GM18511 (cell line): Measurements from ENCODE around the gene SLC35A2.

Experiments
- ATAC-seq: cut with Tn5 transposase; IDR thresholded peaks from one replicate; pipeline ENCODE4 v1.9.1; 2021; ENCODE audit warnings: mild to moderate bottlenecking, moderate library complexity; ENCODE audit not compliant: unreplicated experiment

Gene SLC35A2

DNA sequence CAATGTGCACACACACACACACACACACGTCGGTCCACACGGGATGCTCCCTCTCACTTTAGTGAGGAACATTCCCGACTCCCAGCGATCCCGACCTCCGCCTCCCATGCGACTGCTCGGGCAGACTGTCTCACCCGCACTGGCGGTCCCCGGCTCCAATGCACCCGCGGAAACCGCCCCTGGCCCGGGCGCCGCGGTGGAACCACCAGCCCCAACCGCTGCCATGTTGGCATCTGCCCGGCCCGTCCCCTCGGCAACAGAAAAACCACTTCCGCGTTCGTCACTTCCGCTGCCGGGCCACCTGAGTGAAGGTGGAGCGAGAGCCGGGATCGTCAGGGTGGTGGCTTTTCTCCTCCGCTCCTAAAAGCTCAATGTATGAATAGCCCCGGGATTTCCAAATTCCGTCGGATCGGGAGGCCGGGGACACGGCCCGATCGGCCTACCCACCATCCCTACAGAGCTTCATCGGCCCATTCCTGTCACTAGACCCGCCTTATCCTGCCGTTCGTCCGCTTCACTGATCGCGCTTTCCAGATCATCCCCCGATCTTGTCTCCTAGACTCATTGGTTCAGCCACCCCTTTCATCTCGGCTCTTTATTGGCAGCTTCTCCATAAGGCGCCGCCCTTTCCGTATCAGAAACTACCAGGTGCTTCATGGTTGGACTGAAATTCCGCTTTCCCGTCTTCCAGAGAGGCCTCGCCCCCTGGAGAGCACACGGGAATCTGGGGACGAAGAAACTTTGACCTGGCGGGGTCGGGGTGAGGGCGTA is at the start of gene SLC35A2:
Gene SLC35A2 (minus strand): TSS at position 235 of the 771 bp plus-strand sequence. CDS start 10 bp downstream, at position 225.
- ATAC-seq: peak; percentile 85

GRCh38 chrX:48960291-48960690 is 48.8 kb upstream of the SLC35A2 start:
- ATAC-seq: no peak

- ATAC-seq: no peak
These were observed 47.2 kb upstream of the SLC35A2 start for GRCh38 chrX:48958635-48959094.

DNA sequence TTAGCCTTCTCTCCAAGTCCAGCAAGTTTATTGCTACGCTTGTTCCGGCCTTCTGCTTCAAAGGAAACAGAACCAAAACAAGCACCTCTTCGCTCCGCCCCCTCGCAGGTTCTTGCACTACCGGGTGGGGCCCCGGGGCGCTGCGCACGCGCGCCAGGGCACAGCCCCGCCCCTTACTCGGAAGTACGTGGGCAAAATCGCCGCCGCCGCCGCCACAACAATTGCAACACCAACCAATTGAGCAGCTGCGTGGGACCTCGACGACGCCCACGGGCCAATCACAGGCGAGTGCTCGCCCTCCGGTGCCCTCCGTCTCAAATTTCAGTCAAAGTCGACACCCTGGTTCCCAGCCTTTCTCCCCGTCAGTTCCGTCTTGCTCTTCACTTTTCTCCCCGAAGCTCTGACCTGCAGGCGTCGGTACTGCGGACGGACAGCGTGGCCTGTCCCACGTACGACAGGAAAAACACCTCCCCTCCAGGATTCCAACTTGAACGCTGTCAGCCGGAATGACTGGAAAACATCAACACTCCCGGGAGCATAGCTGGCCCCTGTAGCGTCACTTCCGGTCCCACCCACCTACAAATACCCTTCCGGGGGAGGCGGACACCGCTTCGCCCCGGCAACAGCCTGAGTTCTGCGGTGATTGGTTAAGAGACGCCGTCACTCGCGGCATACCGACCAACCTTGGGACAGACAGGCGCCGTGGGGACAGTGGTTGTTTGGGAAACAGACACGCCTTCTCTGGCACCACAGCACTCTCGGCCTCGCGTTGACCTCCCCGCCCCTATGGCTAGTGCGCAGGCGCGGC is 46.6 kb upstream of the SLC35A2 start:
- ATAC-seq: peak; percentile 85

GRCh38 chrX:48957477-48957826 is 46.0 kb upstream of the SLC35A2 start, which contains the start of gene OTUD5:
Gene OTUD5, minus strand, starts transcription at chrX:48957607. Its CDS starts 37 bp downstream, at chrX:48957570.
- ATAC-seq: peak; percentile 47

DNA sequence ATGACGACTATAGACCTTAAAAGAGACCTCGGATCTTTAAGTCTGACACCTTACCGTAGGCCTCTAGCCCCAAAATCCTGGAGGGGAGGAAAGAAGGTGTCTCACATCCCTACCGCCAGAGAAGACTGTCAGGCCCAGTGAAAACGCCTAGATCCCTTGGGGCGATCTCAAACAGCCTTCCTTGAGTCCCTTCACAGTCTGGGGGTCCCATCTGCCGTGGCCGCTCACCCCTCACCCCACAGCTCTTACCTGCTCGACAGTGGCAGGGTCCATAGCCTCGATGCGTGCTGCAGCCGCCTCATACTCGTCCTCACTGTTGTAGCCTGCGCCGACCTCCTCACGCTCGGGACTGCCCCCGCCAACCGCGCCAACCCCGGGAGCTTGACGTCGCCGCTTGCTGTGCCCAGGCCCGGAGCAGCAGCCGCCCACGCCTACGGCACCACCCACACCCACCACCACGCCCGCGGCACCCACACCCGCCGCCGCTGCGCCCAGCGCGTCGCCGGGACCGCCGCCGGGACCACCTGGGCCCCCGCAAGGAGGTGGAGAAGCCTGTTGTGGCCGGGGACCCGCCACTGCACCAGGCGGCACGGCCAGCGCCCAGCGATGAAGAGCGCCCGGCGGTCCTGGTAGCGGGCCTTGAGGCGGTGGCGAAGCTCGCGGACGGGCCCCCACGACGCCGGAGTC is 45.4 kb upstream of the SLC35A2 start:
- ATAC-seq: no peak

DNA sequence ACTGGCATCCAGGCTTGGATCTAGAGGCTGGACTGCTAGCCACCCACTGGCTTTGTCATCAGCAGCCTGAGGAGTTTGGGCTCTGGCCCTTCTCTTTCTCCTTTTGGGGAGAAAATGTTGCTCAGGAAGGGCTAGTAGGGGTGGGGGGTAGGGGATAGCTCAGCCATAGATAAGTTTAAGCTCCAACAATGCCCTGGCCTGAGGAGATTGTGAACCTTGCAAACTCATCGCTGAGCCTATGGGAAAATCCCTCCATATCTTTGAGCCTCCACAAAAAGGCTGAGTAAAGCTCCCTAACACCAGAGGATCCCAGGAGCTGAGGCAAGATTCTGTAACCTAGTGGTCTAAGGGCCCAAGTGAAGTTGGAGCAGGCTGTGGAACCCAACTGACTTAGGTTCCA is 37.1 kb upstream of the SLC35A2 start:
- ATAC-seq: no peak

GRCh38 chrX:48945517-48946348 is 34.3 kb upstream of the SLC35A2 start:
- ATAC-seq: no peak

DNA sequence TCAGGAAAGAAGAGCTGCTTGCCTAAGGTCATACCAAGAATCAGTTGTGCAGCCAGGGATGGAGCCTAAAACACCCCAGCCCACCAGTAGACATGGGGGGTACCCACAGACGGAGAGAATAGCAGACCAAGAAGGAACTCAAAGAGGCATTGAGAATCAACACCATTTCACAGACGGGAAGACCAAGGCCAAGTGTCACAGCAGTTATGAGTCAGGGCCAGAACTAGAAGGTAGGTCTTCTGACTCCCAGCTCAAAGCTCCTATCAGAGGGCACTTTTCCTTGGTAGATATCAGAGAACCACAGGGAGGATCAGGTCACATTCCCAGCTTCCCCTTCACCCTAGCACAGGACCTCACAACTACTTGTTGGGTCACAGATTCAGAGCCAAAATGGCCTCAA is 31.4 kb upstream of the SLC35A2 start:
- no peak for ATAC-seq

DNA sequence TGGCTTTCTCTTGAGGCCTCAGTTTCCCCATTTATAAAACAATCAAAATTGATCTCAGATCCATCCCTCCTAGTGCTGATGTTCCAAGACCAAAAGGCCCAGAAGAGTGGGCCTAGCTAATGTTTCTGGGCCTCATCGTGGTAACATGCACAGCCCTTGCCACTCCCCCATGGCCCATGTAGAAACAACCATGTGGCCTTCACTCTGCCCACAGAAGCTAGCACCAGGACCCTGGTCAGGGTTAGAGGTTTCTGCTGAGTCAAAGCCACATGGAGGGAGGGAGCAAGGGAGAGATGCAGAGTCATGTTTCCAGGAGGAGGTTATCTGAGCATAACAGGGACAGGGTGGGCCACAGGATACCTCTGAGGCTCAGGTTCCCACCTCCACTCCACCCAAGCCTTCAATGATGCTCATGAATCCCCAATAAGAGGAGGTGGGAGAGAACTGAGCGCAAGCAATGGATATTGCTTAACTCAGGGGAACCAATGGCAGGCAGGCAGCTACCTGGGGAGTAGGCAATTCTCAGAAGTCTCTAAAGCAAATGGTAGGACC is 29.0 kb upstream of the SLC35A2 start:
- no peak for ATAC-seq

GRCh38 chrX:48939524-48940228 is 28.2 kb upstream of the SLC35A2 start:
- ATAC-seq: no peak

GRCh38 chrX:48938721-48939425 is 27.4 kb upstream of the SLC35A2 start:
- peak; percentile 52 for ATAC-seq

DNA sequence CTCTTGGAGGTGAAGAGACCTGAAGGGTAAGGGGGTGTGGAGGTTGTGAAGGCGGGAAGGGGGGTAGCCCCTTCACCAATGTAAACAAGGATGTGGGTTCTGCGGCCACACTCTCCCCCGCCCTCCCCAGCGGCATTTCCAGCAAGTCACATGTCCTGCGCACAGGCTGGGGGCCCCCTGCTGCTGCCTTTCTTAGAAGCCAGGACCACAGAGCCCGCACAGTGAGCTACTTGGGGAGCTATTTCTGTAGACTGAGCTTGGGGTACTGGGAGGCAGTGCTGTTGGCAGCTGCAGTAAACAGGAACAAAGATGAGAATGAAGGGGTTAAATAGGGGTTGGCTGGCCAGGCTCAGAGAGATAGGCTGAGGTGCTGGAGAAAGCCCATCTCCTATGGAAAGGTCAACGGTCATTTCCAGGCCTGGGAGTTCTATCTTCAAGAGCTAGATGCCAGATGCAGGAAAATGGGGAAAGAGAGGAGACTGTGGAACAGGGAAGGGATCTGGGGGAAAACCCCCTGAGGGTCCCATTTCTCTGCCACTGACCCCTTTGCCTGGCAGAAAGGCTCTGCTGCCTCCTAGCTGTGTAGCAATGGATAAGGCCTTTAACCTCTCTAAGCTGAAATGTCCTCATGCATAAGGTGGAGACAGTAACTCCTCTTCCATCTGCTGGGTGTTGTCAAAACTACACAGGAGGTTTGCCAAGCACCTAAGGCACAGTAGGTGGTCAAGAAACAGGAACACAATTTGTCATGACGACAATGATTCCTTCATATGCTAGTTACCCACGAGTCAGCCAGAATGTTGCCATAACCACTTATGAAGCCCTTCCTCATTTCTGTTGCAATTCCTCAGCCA is 25.8 kb upstream of the SLC35A2 start:
- peak; percentile 71 for ATAC-seq

DNA sequence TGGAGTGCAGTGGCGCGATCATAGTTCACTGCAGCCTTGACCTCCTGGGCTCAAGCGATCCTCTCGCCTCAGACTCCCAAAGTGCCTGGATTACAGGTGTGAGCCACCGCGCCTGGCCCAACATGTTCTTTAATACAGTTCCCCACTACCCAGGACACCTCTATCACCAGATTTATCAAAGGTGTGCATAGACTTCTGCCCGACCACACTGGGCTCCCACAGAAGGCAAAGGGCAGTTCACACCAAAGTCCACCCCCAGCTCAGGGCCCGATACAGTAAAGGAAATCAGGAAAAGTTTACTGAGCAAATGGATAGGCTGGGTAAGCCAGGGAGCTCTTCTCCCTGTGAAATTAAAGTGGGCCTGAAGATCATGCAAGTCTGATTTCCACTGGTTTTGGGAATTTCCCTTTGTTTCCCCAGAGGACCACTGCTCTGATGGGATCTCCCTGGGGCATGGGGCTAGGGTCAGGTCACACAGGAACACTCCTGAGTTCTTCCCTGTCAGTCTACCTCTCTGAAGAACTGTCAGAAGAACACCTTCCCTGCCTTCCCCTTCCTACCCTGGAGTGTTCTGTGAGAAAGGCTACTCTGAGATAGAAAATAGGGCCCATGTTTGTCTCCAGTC is 25.1 kb upstream of the SLC35A2 start:
- no peak for ATAC-seq

- ATAC-seq: no peak
These were observed 23.8 kb upstream of the SLC35A2 start for GRCh38 chrX:48935301-48935670.

GRCh38 chrX:48934581-48935300 is 23.3 kb upstream of the SLC35A2 start:
- ATAC-seq: no peak

DNA sequence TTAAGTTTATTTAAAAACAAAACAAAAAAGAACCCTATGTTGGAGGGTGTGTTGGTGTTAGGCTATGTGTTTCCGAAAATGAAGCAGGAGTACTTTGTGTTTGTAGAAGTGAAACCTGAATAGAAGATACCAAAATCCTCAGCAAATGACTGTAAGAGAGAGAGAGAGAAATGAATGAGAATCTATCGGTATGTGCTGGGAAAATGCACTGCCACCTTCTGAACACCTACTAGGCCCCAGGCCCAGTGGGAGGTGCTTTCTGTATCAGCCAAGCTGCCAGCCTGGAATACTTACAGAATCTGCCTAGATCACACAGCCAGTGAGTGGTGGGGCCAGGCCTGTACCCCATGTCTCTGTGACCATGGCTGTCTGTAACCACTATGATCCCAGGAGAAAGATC is 22.3 kb upstream of the SLC35A2 start:
- no peak for ATAC-seq
